OCI-LY3 (cell line): ENCODE results near the gene BABAM1.

Experiments
- H2AFZ ChIP-seq: fragments of 200-600, 300-600 bp; shearing (Covaris generic); 2 replicates; pipeline ENCODE4 v1.6.0; 2014; ENCODE audit warnings: antibody characterized with exemption, low read depth, low read length
- H3K27ac ChIP-seq: fragments of 200-600, 300-600 bp; sonication (generic); 2 replicates; pipeline ENCODE4 v1.5.1; 2014; ENCODE audit warnings: mild to moderate bottlenecking, low read length, moderate library complexity, mixed read lengths
- H3K27me3 ChIP-seq: fragments of 200-600, 300-600 bp; sonication (generic); 2 replicates; pipeline ENCODE4 v1.6.1; 2014; ENCODE audit warnings: low read depth, low read length, mixed read lengths
- H3K36me3 ChIP-seq: fragments of 200-600, 300-600 bp; sonication (generic); replicated peaks from 2 replicates; pipeline ENCODE3; 2014; ENCODE audit warnings: low read depth, low read length, mixed read lengths
- H3K4me1 ChIP-seq: fragments of 300-600, 200-600 bp; sonication (generic); 2 replicates; pipeline ENCODE4 v1.6.1; 2014; ENCODE audit warnings: low read length, mixed read lengths
- H3K4me2 ChIP-seq: fragments of 200-600, 300-600 bp; sonication (generic); 2 replicates; pipeline ENCODE4 v1.6.1; 2014; ENCODE audit warnings: low read length, mixed read lengths
- H3K4me3 ChIP-seq: fragments of 300-600, 200-600 bp; sonication (generic); 2 replicates; pipeline ENCODE4 v1.5.1; 2014; ENCODE audit warnings: antibody characterized with exemption, mild to moderate bottlenecking, low read length, moderate library complexity
- H3K79me2 ChIP-seq: fragments of 300-600, 200-600 bp; shearing (Covaris generic); 2 replicates; pipeline ENCODE4 v1.6.1; 2014; ENCODE audit warnings: mild to moderate bottlenecking, low read length, mixed read lengths
- H3K9ac ChIP-seq: fragments of 300-600, 200-600 bp; shearing (Covaris generic); 2 replicates; pipeline ENCODE4 v1.6.0; 2014; ENCODE audit warnings: mild to moderate bottlenecking, low read length, moderate library complexity
- H3K9me3 ChIP-seq: fragments of 200-600, 300-600 bp; shearing (Covaris generic); 2 replicates; pipeline ENCODE4 v1.6.1; 2014; ENCODE audit warnings: low read length, mixed read lengths; ENCODE audit not compliant: insufficient read depth
- H4K20me1 ChIP-seq: fragments of 200-600, 300-600 bp; sonication (generic); 2 replicates; pipeline ENCODE4 v1.6.1; 2016; ENCODE audit warnings: low read length, mixed read lengths; ENCODE audit not compliant: insufficient read depth
- EZH2phosphoT487 ChIP-seq: fragments of 200-600 bp; shearing (Covaris generic); IDR thresholded peaks from 2 replicates; pipeline ENCODE4 v1.6.1; 2018; ENCODE audit warnings: antibody characterized with exemption, mixed run types, low read depth
- TF ChIP-seq, protein P1 (sequence below): fragments of 200-600, 300-600 bp; sonication (generic); IDR thresholded peaks from 2 replicates; pipeline ENCODE4 v1.5.1; 2014; ENCODE audit warnings: antibody characterized with exemption, low read length, low read depth

BABAM1 gene

DNA sequence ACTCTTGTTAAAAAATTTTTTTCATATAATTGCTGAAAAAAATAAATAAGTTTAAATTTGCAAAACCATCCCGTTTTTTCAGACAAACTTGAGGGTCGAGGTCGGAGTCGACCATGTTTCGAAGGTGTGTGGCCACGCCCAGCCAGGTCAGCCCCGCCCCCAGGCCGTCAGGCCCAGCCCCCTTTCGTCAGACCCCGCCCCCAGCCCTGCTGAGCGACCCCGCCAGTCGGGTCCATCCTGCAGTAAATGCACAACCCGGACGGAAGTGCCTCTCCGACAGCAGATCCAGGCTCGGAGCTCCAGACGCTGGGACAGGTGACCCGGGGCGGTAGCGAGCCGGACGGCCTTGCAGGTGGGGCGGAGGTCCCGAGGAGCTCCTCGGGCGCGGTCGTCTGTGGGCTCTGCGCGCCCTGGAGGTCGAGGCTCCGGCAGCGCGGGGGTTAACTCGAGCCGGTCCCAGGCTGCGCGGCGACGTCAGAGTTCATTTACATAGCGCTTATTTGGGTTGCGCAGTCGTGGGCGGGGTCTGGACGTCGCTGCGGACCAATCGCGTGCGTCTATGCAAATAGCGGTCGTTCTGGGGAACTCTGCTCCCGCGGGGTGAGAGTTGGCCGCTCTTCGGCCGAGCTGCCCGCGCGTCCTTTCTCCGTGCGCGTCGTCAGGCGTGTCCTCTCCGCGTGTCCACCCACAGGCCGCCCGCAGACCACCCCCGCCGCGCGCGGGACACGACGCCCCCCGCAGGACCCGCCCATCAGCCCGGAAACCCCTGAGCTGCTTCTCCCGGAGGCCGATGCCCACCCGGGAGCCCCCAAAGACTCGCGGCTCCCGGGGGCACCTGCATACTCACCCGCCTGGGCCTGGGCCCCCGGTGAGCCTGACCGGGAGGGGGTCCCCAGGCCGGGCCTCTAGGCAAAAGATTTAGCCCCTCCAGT lies 41.0 kb upstream of the BABAM1 start, which contains the start of gene OCEL1:
Gene OCEL1 (plus strand): TSS at position 225 of the 932 bp plus-strand sequence. CDS start 22 bp downstream, at position 247.
- H3K36me3 ChIP-seq, result peaks cover 4% of the 10 kb centered on the region
- no peaks in the 10 kb centered on the region for H4K20me1 ChIP-seq
- no peaks in the 10 kb centered on the region for H3K9me3 ChIP-seq
- peak within 1 kb of the TSS; percentile 79 for H3K9ac ChIP-seq
- TF ChIP-seq, protein P1, sequence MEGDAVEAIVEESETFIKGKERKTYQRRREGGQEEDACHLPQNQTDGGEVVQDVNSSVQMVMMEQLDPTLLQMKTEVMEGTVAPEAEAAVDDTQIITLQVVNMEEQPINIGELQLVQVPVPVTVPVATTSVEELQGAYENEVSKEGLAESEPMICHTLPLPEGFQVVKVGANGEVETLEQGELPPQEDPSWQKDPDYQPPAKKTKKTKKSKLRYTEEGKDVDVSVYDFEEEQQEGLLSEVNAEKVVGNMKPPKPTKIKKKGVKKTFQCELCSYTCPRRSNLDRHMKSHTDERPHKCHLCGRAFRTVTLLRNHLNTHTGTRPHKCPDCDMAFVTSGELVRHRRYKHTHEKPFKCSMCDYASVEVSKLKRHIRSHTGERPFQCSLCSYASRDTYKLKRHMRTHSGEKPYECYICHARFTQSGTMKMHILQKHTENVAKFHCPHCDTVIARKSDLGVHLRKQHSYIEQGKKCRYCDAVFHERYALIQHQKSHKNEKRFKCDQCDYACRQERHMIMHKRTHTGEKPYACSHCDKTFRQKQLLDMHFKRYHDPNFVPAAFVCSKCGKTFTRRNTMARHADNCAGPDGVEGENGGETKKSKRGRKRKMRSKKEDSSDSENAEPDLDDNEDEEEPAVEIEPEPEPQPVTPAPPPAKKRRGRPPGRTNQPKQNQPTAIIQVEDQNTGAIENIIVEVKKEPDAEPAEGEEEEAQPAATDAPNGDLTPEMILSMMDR, result no peak
- no peak for TF ChIP-seq EZH2phosphoT487
- peak within 1 kb of the TSS; percentile 70 for H3K27ac ChIP-seq
- peak within 1 kb of the TSS; percentile 83 for H3K4me2 ChIP-seq
- no peaks in the 10 kb centered on the region for H3K27me3 ChIP-seq
- H3K79me2 ChIP-seq, result no peaks in the 10 kb centered on the region
- peak within 1 kb of the TSS; percentile 81 for H3K4me3 ChIP-seq
- H2AFZ ChIP-seq, result peak within 1 kb of the TSS; percentile 80; the same call in 1 of the 2 replicates
- H3K4me1 ChIP-seq, result peaks cover 10% of the 10 kb centered on the region

DNA sequence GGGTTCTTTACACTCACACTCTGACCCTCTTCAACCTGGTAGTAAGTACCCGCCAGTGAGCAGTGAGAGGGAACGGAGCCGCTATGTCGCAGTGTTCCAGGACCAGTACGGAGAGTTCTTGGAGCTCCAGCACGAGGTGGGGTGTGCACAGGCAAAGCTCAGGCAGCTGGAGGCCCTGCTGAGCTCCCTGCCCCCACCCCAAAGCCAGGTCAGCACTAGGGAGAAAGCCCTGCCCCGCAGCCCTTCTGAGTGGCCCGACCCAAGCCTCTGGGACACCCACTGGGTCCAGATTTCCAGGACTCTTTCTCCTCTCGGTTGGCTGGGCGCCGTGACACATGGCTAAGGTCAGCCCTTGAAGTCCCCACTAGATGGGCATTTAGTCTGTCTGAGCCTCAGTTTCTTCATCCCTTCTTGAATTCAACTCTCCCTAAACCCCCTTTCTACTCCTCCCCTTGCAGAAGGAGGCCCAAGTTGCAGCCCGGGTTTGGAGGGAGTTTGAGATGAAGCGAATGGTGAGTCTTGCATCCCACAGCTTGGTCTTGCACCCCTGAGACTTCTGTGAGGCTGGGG lies 39.4 kb upstream of the BABAM1 start:
- H3K36me3 ChIP-seq, result peaks cover 13% of the 10 kb centered on the region
- no peak overlapping the region for H3K27ac ChIP-seq
- H3K9ac ChIP-seq, result no peak overlapping the region
- no peaks in the 10 kb centered on the region for H3K79me2 ChIP-seq
- TF ChIP-seq EZH2phosphoT487, result no peak
- TF ChIP-seq, protein P1, result no peak
- no peaks in the 10 kb centered on the region for H3K9me3 ChIP-seq
- H3K4me3 ChIP-seq, result no peak overlapping the region
- no peak overlapping the region for H2AFZ ChIP-seq
- H3K4me1 ChIP-seq, result peaks cover 10% of the 10 kb centered on the region
- 0 out of 2 replicates have a peak, but pooled peaks cover 7% of the 10 kb centered on the region for H4K20me1 ChIP-seq
- H3K4me2 ChIP-seq, result no peak overlapping the region
- H3K27me3 ChIP-seq, result no peaks in the 10 kb centered on the region

DNA sequence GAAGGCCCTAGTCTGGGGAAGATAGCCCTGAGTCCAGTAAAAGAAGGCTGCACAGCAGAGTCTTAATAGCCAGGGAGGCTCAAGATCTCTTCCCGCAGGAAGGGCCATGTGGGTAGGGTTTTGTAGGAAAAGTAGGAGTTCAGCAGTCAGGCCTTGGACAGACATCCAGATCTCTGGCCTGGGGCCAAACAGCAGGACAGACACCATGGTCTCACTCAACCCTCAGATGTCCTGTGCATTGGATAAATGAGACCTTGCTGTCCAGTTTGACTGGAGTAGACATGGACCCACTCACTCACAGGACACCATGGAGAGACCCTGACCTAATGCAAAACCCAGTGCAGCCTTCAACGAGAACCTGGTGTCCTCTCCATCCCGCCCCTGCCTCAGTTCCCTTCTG lies 37.4 kb upstream of the BABAM1 start:
- Histone ChIP-seq H3K36me3 (peaks cover 13% of the 10 kb centered on the region), H3K4me3 (no peak overlapping the region), H3K9ac (no peak overlapping the region), H3K27me3 (no peaks in the 10 kb centered on the region), H4K20me1 (peaks cover 11% of the 10 kb centered on the region; the same call in 1 of the 2 replicates), H3K4me1 (peaks cover 14% of the 10 kb centered on the region), H3K27ac (no peak overlapping the region), H2AFZ (no peak overlapping the region), H3K4me2 (no peak overlapping the region), H3K79me2 (peaks cover 6% of the 10 kb centered on the region), H3K9me3 (no peaks in the 10 kb centered on the region)
- TF ChIP-seq, protein P1, result no peak
- TF ChIP-seq EZH2phosphoT487, result no peak

DNA sequence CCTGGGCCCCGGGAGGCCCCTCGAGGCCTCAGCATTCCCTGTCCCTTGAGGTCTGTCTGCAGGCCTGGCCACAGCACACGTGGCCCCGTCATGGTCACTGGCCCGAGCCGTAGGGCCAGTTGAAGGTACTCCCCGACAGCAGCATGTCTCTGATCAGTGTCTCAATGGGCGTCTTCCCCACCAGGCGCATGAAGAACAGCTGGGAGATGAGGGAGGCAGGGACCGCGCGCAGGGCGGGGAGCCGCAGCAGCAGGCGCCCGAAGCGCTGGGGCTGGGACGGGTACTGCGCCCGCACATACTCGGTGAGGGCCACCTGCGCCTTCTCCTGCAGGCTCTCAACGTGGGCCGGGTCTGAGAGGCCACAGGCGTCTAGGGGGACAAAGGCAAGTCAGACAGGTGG lies 35.0 kb upstream of the BABAM1 start:
- Histone ChIP-seq H3K9me3 (no peaks in the 10 kb centered on the region), H3K4me2 (no peak overlapping the region), H3K27ac (no peak overlapping the region), H3K9ac (no peak overlapping the region), H4K20me1 (peaks cover 11% of the 10 kb centered on the region; the same call in 1 of the 2 replicates), H3K4me3 (no peak overlapping the region), H3K4me1 (peaks cover 11% of the 10 kb centered on the region), H3K79me2 (peaks cover 11% of the 10 kb centered on the region), H3K27me3 (no peaks in the 10 kb centered on the region), H2AFZ (no peak overlapping the region), H3K36me3 (peaks cover 13% of the 10 kb centered on the region)
- no peak for TF ChIP-seq EZH2phosphoT487
- TF ChIP-seq, protein P1, result no peak
